ENCODE results near the gene TEX9.

TEX9 gene

GRCh38 chr15:56459096-56459495 lies 93.9 kb downstream of the TEX9 start:
- no peaks in the 10 kb centered on the region for H3K36me3 ChIP-seq (ENCODE audit: control insufficient read depth, insufficient read depth, low read length)
- H3K27me3 ChIP-seq (ENCODE audit: control insufficient read depth, insufficient read depth, low read length): no peaks in the 10 kb centered on the region
- H3K9ac ChIP-seq (ENCODE audit: low read depth, low read length): no peak overlapping the region
- no peaks in the 10 kb centered on the region for H3K4me1 ChIP-seq (ENCODE audit: control insufficient read depth, insufficient read depth, low read length)
- no peaks in the 10 kb centered on the region for H3K9me3 ChIP-seq (ENCODE audit: control insufficient read depth, insufficient read depth, low read length)
- H3K4me3 ChIP-seq (ENCODE audit: low read depth, low read length): no peak overlapping the region

- Histone ChIP-seq H3K9me3 (ENCODE audit: control insufficient read depth, insufficient read depth, low read length) (no peaks in the 10 kb centered on the region), H3K36me3 (ENCODE audit: control insufficient read depth, insufficient read depth, low read length) (no peaks in the 10 kb centered on the region), H3K4me3 (ENCODE audit: low read depth, low read length) (no peak overlapping the region), H3K9ac (ENCODE audit: low read depth, low read length) (no peak overlapping the region), H3K4me1 (ENCODE audit: control insufficient read depth, insufficient read depth, low read length) (no peaks in the 10 kb centered on the region), H3K27me3 (ENCODE audit: control insufficient read depth, insufficient read depth, low read length) (peaks cover under 1% of the 10 kb centered on the region)
Observed at GRCh38 chr15:56460071-56460470, 94.8 kb downstream of the TEX9 start.

- Histone ChIP-seq H3K36me3 (ENCODE audit: control insufficient read depth, insufficient read depth, low read length) (no peaks in the 10 kb centered on the region), H3K4me3 (ENCODE audit: low read depth, low read length) (no peak overlapping the region), H3K9ac (ENCODE audit: low read depth, low read length) (no peak overlapping the region)
Observed at GRCh38 chr15:56460947-56461346, 95.7 kb downstream of the TEX9 start.

GRCh38 chr15:56464893-56465520 lies 99.8 kb downstream of the TEX9 start, which contains the start of gene MNS1:
TSS of gene MNS1 (minus strand) at chr15:56465137. CDS start at chr15:56464972, 165 bp downstream.
- H3K9me3 ChIP-seq (ENCODE audit: control insufficient read depth, insufficient read depth, low read length): no peaks in the 10 kb centered on the region
- peaks cover 9% of the 10 kb centered on the region for H3K27me3 ChIP-seq (ENCODE audit: control insufficient read depth, insufficient read depth, low read length)
- no peaks in the 10 kb centered on the region for H3K4me1 ChIP-seq (ENCODE audit: control insufficient read depth, insufficient read depth, low read length)
- no peaks in the 10 kb centered on the region for H3K36me3 ChIP-seq (ENCODE audit: control insufficient read depth, insufficient read depth, low read length)
- H3K9ac ChIP-seq (ENCODE audit: low read depth, low read length): peak within 1 kb of the TSS; percentile 88
- peak within 1 kb of the TSS; percentile 96 for H3K4me3 ChIP-seq (ENCODE audit: low read depth, low read length)

More at GRCh38 chr15:56460947-56461346, 95.7 kb downstream of the TEX9 start:
- no peaks in the 10 kb centered on the region for H3K4me1 ChIP-seq (ENCODE audit: control insufficient read depth, insufficient read depth, low read length)
- no peaks in the 10 kb centered on the region for H3K9me3 ChIP-seq (ENCODE audit: control insufficient read depth, insufficient read depth, low read length)
- H3K27me3 ChIP-seq (ENCODE audit: control insufficient read depth, insufficient read depth, low read length): peaks cover 6% of the 10 kb centered on the region

- Histone ChIP-seq H3K9ac (ENCODE audit: low read depth, low read length) (no peak overlapping the region), H3K4me3 (ENCODE audit: low read depth, low read length) (no peak overlapping the region), H3K9me3 (ENCODE audit: control insufficient read depth, insufficient read depth, low read length) (no peaks in the 10 kb centered on the region), H3K27me3 (ENCODE audit: control insufficient read depth, insufficient read depth, low read length) (peaks cover 9% of the 10 kb centered on the region), H3K4me1 (ENCODE audit: control insufficient read depth, insufficient read depth, low read length) (no peaks in the 10 kb centered on the region), H3K36me3 (ENCODE audit: control insufficient read depth, insufficient read depth, low read length) (no peaks in the 10 kb centered on the region)
Observed at GRCh38 chr15:56467616-56468015, 102.4 kb downstream of the TEX9 start.

- H3K27me3 ChIP-seq (ENCODE audit: control insufficient read depth, insufficient read depth, low read length): peaks cover 9% of the 10 kb centered on the region
- no peaks in the 10 kb centered on the region for H3K4me1 ChIP-seq (ENCODE audit: control insufficient read depth, insufficient read depth, low read length)
- H3K9ac ChIP-seq (ENCODE audit: low read depth, low read length): no peak overlapping the region
- H3K36me3 ChIP-seq (ENCODE audit: control insufficient read depth, insufficient read depth, low read length): no peaks in the 10 kb centered on the region
- H3K4me3 ChIP-seq (ENCODE audit: low read depth, low read length): no peak overlapping the region
- no peaks in the 10 kb centered on the region for H3K9me3 ChIP-seq (ENCODE audit: control insufficient read depth, insufficient read depth, low read length)
Observed at GRCh38 chr15:56468401-56468800, 103.2 kb downstream of the TEX9 start.

- Histone ChIP-seq H3K9ac (ENCODE audit: low read depth, low read length) (no peak overlapping the region), H3K27me3 (ENCODE audit: control insufficient read depth, insufficient read depth, low read length) (peaks cover 9% of the 10 kb centered on the region), H3K4me1 (ENCODE audit: control insufficient read depth, insufficient read depth, low read length) (no peaks in the 10 kb centered on the region), H3K9me3 (ENCODE audit: control insufficient read depth, insufficient read depth, low read length) (no peaks in the 10 kb centered on the region), H3K36me3 (ENCODE audit: control insufficient read depth, insufficient read depth, low read length) (no peaks in the 10 kb centered on the region), H3K4me3 (ENCODE audit: low read depth, low read length) (no peak overlapping the region)
Observed at GRCh38 chr15:56469483-56469882, 104.3 kb downstream of the TEX9 start.

- Histone ChIP-seq H3K9ac (ENCODE audit: low read depth, low read length) (no peak overlapping the region), H3K4me1 (ENCODE audit: control insufficient read depth, insufficient read depth, low read length) (no peaks in the 10 kb centered on the region), H3K9me3 (ENCODE audit: control insufficient read depth, insufficient read depth, low read length) (no peaks in the 10 kb centered on the region), H3K4me3 (ENCODE audit: low read depth, low read length) (no peak overlapping the region), H3K36me3 (ENCODE audit: control insufficient read depth, insufficient read depth, low read length) (no peaks in the 10 kb centered on the region), H3K27me3 (ENCODE audit: control insufficient read depth, insufficient read depth, low read length) (no peaks in the 10 kb centered on the region)
Observed at GRCh38 chr15:56471440-56472069, 106.3 kb downstream of the TEX9 start.

- Histone ChIP-seq H3K27me3 (ENCODE audit: control insufficient read depth, insufficient read depth, low read length) (no peaks in the 10 kb centered on the region), H3K4me3 (ENCODE audit: low read depth, low read length) (no peak overlapping the region), H3K36me3 (ENCODE audit: control insufficient read depth, insufficient read depth, low read length) (no peaks in the 10 kb centered on the region), H3K4me1 (ENCODE audit: control insufficient read depth, insufficient read depth, low read length) (no peaks in the 10 kb centered on the region), H3K9ac (ENCODE audit: low read depth, low read length) (no peak overlapping the region), H3K9me3 (ENCODE audit: control insufficient read depth, insufficient read depth, low read length) (no peaks in the 10 kb centered on the region)
Observed at GRCh38 chr15:56472278-56472677, 107.1 kb downstream of the TEX9 start.

- Histone ChIP-seq H3K4me3 (ENCODE audit: low read depth, low read length) (no peak overlapping the region), H3K36me3 (ENCODE audit: control insufficient read depth, insufficient read depth, low read length) (no peaks in the 10 kb centered on the region), H3K4me1 (ENCODE audit: control insufficient read depth, insufficient read depth, low read length) (no peaks in the 10 kb centered on the region), H3K9me3 (ENCODE audit: control insufficient read depth, insufficient read depth, low read length) (no peaks in the 10 kb centered on the region), H3K9ac (ENCODE audit: low read depth, low read length) (no peak overlapping the region), H3K27me3 (ENCODE audit: control insufficient read depth, insufficient read depth, low read length) (no peaks in the 10 kb centered on the region)
Observed at GRCh38 chr15:56473017-56473416, 107.8 kb downstream of the TEX9 start.

- H3K9ac ChIP-seq (ENCODE audit: low read depth, low read length): no peak overlapping the region
Observed at GRCh38 chr15:56475351-56475750, 110.1 kb downstream of the TEX9 start.

More at GRCh38 chr15:56475351-56475750, 110.1 kb downstream of the TEX9 start:
- H3K4me1 ChIP-seq (ENCODE audit: control insufficient read depth, insufficient read depth, low read length): no peaks in the 10 kb centered on the region
- H3K9me3 ChIP-seq (ENCODE audit: control insufficient read depth, insufficient read depth, low read length): no peaks in the 10 kb centered on the region
- no peak overlapping the region for H3K4me3 ChIP-seq (ENCODE audit: low read depth, low read length)
- no peaks in the 10 kb centered on the region for H3K27me3 ChIP-seq (ENCODE audit: control insufficient read depth, insufficient read depth, low read length)
- H3K36me3 ChIP-seq (ENCODE audit: control insufficient read depth, insufficient read depth, low read length): no peaks in the 10 kb centered on the region
